BE2C (cell line): ENCODE measurements around the gene ATG5.

ENCODE experiments used
- DNase-seq: peaks from one replicate; pipeline ENCODE4 v3.0.0-alpha.2; 2020
- H3K27me3 ChIP-seq: fragments of 250-450 bp; sonication (Bioruptor Pico); 2 replicates; pipeline ENCODE4 v1.5.1; 2020; ENCODE audit warnings: mild to moderate bottlenecking
- H3K36me3 ChIP-seq: fragments of 250-450 bp; sonication (Bioruptor Pico); 2 replicates; pipeline ENCODE4 v1.5.1; 2020; ENCODE audit warnings: mild to moderate bottlenecking
- H3K4me1 ChIP-seq: fragments of 250-450 bp; sonication (Bioruptor Pico); 2 replicates; pipeline ENCODE4 v1.5.1; 2020
- H3K4me3 ChIP-seq: 2 replicates; pipeline ENCODE4 v1.5.1; 2011; ENCODE audit warnings: low read depth, low read length
- H3K9me3 ChIP-seq: fragments of 250-450 bp; sonication (Bioruptor Pico); 2 replicates; pipeline ENCODE4 v1.5.1; 2020
- CTCF ChIP-seq: IDR thresholded peaks from 2 replicates; pipeline ENCODE4 v1.5.1; 2012; ENCODE audit warnings: mild to moderate bottlenecking, low read depth, low read length

The ATG5 gene

DNA sequence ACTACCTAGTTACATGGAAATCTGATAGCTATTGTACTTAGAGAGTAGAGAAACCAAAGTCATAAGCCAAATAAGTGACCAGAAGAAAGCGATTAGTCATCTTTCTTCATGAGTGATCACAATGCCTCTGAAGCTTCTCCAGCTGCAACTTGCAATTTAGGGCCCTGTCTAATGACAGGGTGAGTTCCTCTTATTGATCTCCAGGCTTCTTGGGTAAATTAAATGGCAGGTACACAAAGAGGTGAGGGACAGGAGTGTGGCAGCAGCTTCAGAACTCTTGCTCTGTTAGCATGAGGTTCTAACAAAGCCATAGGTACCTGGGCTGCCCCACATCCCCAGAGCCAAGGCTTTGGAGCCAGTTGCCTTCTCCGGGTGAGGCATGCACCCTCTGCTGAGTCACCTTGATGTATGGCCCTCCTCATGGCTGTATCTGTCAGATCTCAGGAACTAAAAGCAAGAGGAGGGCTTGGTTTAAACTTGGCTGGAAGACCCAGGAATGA is 178.7 kb downstream of the ATG5 start:
- Histone ChIP-seq H3K36me3 (no peaks in the 10 kb centered on the region), H3K4me3 (no peak overlapping the region), H3K9me3 (no peaks in the 10 kb centered on the region), H3K27me3 (no peaks in the 10 kb centered on the region), H3K4me1 (peaks cover 8% of the 10 kb centered on the region)
- no peak for DNase-seq
- TF ChIP-seq CTCF: no peak

- peaks cover 8% of the 10 kb centered on the region for H3K4me1 ChIP-seq
- TF ChIP-seq CTCF: no peak
- H3K4me3 ChIP-seq: no peak overlapping the region
- H3K9me3 ChIP-seq: no peaks in the 10 kb centered on the region
- H3K27me3 ChIP-seq: no peaks in the 10 kb centered on the region
- no peaks in the 10 kb centered on the region for H3K36me3 ChIP-seq
- DNase-seq: peak; percentile 51
Observed at GRCh38 chr6:106145741-106146227, 179.8 kb downstream of the ATG5 start.

DNA sequence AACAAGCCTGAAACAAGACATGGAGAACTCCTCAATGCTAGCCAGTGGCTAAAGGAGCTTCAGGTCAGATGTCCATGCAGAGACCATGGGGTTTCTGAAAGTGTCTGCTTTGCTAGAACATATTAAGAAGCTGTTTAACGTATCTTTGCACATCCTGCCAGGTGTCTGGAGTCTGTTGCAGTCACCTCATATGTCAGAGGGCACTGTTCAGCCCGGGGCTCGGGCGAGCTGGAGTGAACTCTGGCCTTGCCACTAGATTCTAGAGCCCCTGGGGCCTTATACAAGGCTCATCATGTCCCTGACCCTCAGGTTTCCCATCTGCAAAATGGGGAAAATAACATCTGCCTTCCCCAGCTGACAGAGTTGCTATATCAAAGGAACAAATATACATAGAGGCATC is 180.4 kb downstream of the ATG5 start:
- DNase-seq: no peak
- no peak for TF ChIP-seq CTCF
- no peak overlapping the region for H3K4me3 ChIP-seq

GRCh38 chr6:106143665-106144064 is 181.9 kb downstream of the ATG5 start:
- peaks cover 8% of the 10 kb centered on the region for H3K4me1 ChIP-seq
- H3K36me3 ChIP-seq: no peaks in the 10 kb centered on the region
- TF ChIP-seq CTCF: no peak
- no peaks in the 10 kb centered on the region for H3K27me3 ChIP-seq
- H3K4me3 ChIP-seq: no peak overlapping the region
- H3K9me3 ChIP-seq: no peaks in the 10 kb centered on the region
- no peak for DNase-seq

More for the DNA sequence above, 180.4 kb downstream of the ATG5 start:
- peaks cover 8% of the 10 kb centered on the region for H3K4me1 ChIP-seq
- no peaks in the 10 kb centered on the region for H3K9me3 ChIP-seq
- no peaks in the 10 kb centered on the region for H3K27me3 ChIP-seq
- no peaks in the 10 kb centered on the region for H3K36me3 ChIP-seq

GRCh38 chr6:106142876-106143431 is 182.6 kb downstream of the ATG5 start:
- no peak for DNase-seq
- Histone ChIP-seq H3K36me3 (no peaks in the 10 kb centered on the region), H3K4me3 (no peak overlapping the region), H3K27me3 (no peaks in the 10 kb centered on the region), H3K9me3 (no peaks in the 10 kb centered on the region), H3K4me1 (peaks cover 8% of the 10 kb centered on the region)
- no peak for TF ChIP-seq CTCF

- TF ChIP-seq CTCF: no peak
- Histone ChIP-seq H3K27me3 (no peaks in the 10 kb centered on the region), H3K4me3 (no peak overlapping the region), H3K4me1 (peaks cover 8% of the 10 kb centered on the region), H3K9me3 (no peaks in the 10 kb centered on the region), H3K36me3 (no peaks in the 10 kb centered on the region)
- DNase-seq: no peak
Observed at GRCh38 chr6:106141441-106142237, 183.9 kb downstream of the ATG5 start.
